K562 (cell line): ENCODE results near the gene ATL1. TPM values are rescaled to one million over a fixed set of nuclear protein-coding genes. Genes with fewer than 3 reads are reported as not detected.
A peak's percentile ranks its signal among the peaks of the same experiment; 100 is the strongest.

Experiments
- ATAC-seq: fragments of 200-7000 bp; cut with Tn5 transposase; 3 replicates; pipeline ENCODE4 v1.9.1; 2020; ENCODE audit warnings: moderate library complexity
- BruUV-seq: library from RNA; stranded (reverse); fragments of 400-500 nt; replicated peaks from 2 replicates; lab custom pipeline; 2021; lab: Mats Ljungman, UMichigan
- CTCF ChIA-PET: fragments of 300-600 bp; formaldehyde crosslinking; extraction: SDS; loops from one replicate; lab custom pipeline; 2021; ENCODE audit warnings: low intra/inter-chr PET ratio; lab: Yijun Ruan, JAX
- POLR2A ChIA-PET: fragments of 300-600, 350-650 bp; sonication (Branson Sonifier 250); formaldehyde crosslinking; extraction: SDS; loops from one replicate; lab custom pipeline; 2021; ENCODE audit warnings: antibody characterized with exemption, inconsistent platforms; lab: Yijun Ruan, JAX
- DNase-seq, 4 experiments: peaks; one replicate each; pipeline versions ENCODE4 v3.0.0 to v3.0.0-alpha.2; 2011 to 2018; ENCODE audit warnings: low spot score in 3 of 4, mixed read lengths in 3 of 4; ENCODE audit errors: extremely low read depth in 1 of 4
- FAIRE-seq: peaks from 2 replicates; lab custom pipeline; 2011; peaks lifted over from hg19 to GRCh38; lab: Jason Lieb, UNC
- H2AFZ ChIP-seq: 2 replicates; pipeline ENCODE4 v1.6.0; 2011; ENCODE audit warnings: low read depth, low read length, control low read depth, inconsistent platforms
- H3K27ac ChIP-seq: fragments of 200-600 bp; 3 replicates; pipeline ENCODE4 v1.8.0; 2011; ENCODE audit warnings: low read depth, mild to moderate bottlenecking, control low read depth, inconsistent platforms, low read length, moderate library complexity, mixed read lengths; ENCODE audit errors: extremely low read depth
- H3K27me3 ChIP-seq, 2 experiments: fragments of 300-600 bp in 1 of 2; 2 replicates in 1 of 2; 3 replicates in 1 of 2; pipeline versions ENCODE4 v1.6.0 to v1.8.0; 2011; ENCODE audit warnings: inconsistent platforms in 2 of 2, low read length in 2 of 2, mild to moderate bottlenecking in 1 of 2, mixed read lengths in 1 of 2, moderate library complexity in 1 of 2; ENCODE audit not compliant: control insufficient read depth in 2 of 2, insufficient read depth in 2 of 2
- H3K36me3 ChIP-seq: fragments of 300-600 bp; 3 replicates; pipeline ENCODE4 v1.8.0; 2011; ENCODE audit warnings: mild to moderate bottlenecking, low read length, inconsistent platforms; ENCODE audit not compliant: control insufficient read depth, insufficient read depth
- H3K4me1 ChIP-seq, 2 experiments: fragments of 200-600 bp in 1 of 2; replicated peaks in 1 of 2; 2 replicates in 1 of 2; 3 replicates in 1 of 2; pipeline versions ENCODE4 v1.5.1 to v1.8.0; 2011; ENCODE audit warnings: inconsistent platforms in 2 of 2, low read length in 2 of 2, mild to moderate bottlenecking in 1 of 2, mixed read lengths in 1 of 2, moderate library complexity in 1 of 2; ENCODE audit not compliant: control insufficient read depth in 2 of 2, insufficient read depth in 2 of 2
- H3K4me2 ChIP-seq: 2 replicates; pipeline ENCODE4 v1.6.1; 2011; ENCODE audit warnings: low read length, control low read depth, inconsistent platforms, mixed read lengths; ENCODE audit not compliant: insufficient read depth
- H3K4me3 ChIP-seq: fragments of 200-600 bp; sonication (generic), shearing (Covaris generic); 2 replicates; pipeline ENCODE4 v1.5.1; 2016; ENCODE audit warnings: control low read depth, inconsistent platforms
- H3K79me2 ChIP-seq: fragments of 200-600 bp; 3 replicates; pipeline ENCODE4 v1.8.0; 2011; ENCODE audit warnings: low read length, inconsistent platforms; ENCODE audit not compliant: control insufficient read depth, insufficient read depth
- H3K9ac ChIP-seq, 2 experiments: 2 replicates each; pipeline versions ENCODE4 v1.6.0 to v1.6.1; 2011; ENCODE audit warnings: low read depth in 2 of 2, low read length in 2 of 2, control low read depth in 1 of 2, inconsistent platforms in 1 of 2, mild to moderate bottlenecking in 1 of 2, mixed read lengths in 1 of 2; ENCODE audit not compliant: insufficient read depth in 1 of 2
- H3K9me1 ChIP-seq: one replicate; pipeline ENCODE4 v1.6.0; 2011; ENCODE audit warnings: inconsistent platforms, mild to moderate bottlenecking, low read length, moderate library complexity; ENCODE audit not compliant: control insufficient read depth, insufficient read depth
- H3K9me3 ChIP-seq: replicated peaks from 2 replicates; pipeline ENCODE4 v1.5.1; 2011; ENCODE audit warnings: low read depth, low read length, inconsistent platforms; ENCODE audit not compliant: control insufficient read depth, insufficient read depth
- H4K20me1 ChIP-seq: replicated peaks from 2 replicates; pipeline ENCODE4 v1.6.1; 2011; ENCODE audit warnings: low read length, inconsistent platforms, mixed read lengths; ENCODE audit not compliant: control insufficient read depth, insufficient read depth
- DMBX1 ChIP-seq: fragments of 250-450 bp; sonication (Bioruptor Pico); IDR thresholded peaks from 2 replicates; pipeline ENCODE4 v1.8.0; 2022; ENCODE audit warnings: inconsistent platforms, mild to moderate bottlenecking, moderate library complexity, borderline replicate concordance
- RAD21 ChIP-seq, 2 experiments: fragments of 250-450 bp in 1 of 2; fragments of 450-650 bp in 1 of 2; sonication (Bioruptor Pico) in 1 of 2; formaldehyde crosslinking in 1 of 2; IDR thresholded peaks in 1 of 2; conservative IDR thresholded peaks in 1 of 2; 2 replicates each; pipeline versions ENCODE4 v1.4.0 to v1.8.0; 2020 to 2022; ENCODE audit warnings: mild to moderate bottlenecking in 2 of 2, moderate library complexity in 1 of 2
- RBFOX2 ChIP-seq: fragments of 200-400 bp; formaldehyde crosslinking; IDR thresholded peaks from 2 replicates; pipeline ENCODE4 v1.6.1; 2017; ENCODE audit warnings: low read depth, mild to moderate bottlenecking, low read length, moderate library complexity
- SMC3 ChIP-seq: conservative IDR thresholded peaks from 2 replicates; pipeline ENCODE4 v1.6.1; 2011; ENCODE audit warnings: low read depth, low read length, improper control_type of control experiment; ENCODE audit not compliant: insufficient read depth
- WGBS: fragments of 100-300 bp; shearing (Covaris generic); methylation state at CpG from one replicate; pipeline ENCODE4 v1.1.6; 2016; ENCODE audit warnings: low coverage, mixed read lengths; ENCODE audit not compliant: insufficient coverage; ENCODE audit errors: missing lambda C conversion rate; 5-methylcytosine and 5-hydroxymethylcytosine counted together
- in situ Hi-C: fragments of 300-500 bp; cut with MboI; formaldehyde crosslinking; loops from 4 replicates; pipeline ENCODE4 v1.15.0; 2018; ENCODE audit warnings: inconsistent platforms, mixed read lengths
- intact Hi-C: fragments of 100-400 bp; cut with micrococcal nuclease; formaldehyde crosslinking; loops from 2 replicates; pipeline ENCODE4 v1.14.2; 2022
- polyA plus RNA-seq, 8 experiments: library from polyadenylated mRNA; depleted of rRNA in 4 of 8; stranded (reverse) in 5 of 8; unstranded in 3 of 8; fragments of >200 nt; fragmentation: Nextera tagmentation in 2 of 8; fragmentation: Illumina TruSeq in 1 of 8; extraction: Ambion mirVana in 2 of 8; extraction: Trizol in 1 of 8; gene quantifications; 2 replicates each; pipeline versions ENCODE4 v1.2.1 to v1.2.3, GENCODE V29; 2011 to 2014; ENCODE audit warnings: inconsistent platforms in 1 of 8, missing spikeins in 1 of 8
- total RNA-seq, 7 experiments: library from RNA; depleted of rRNA in 6 of 7; stranded (reverse); fragments of >200 nt in 6 of 7; fragmentation: Illumina TruSeq in 2 of 7; extraction: Trizol in 2 of 7; gene quantifications; 2 replicates each; pipeline versions ENCODE4 v1.2.1 to v1.2.3, GENCODE V29; 2011 to 2021; ENCODE audit warnings: low replicate concordance in 1 of 7
- TF ChIP-seq, protein P1 (sequence below): fragments of 200-600 bp; sonication (generic); IDR thresholded peaks from one replicate; pipeline ENCODE4 v1.6.1; 2012; ENCODE audit warnings: mild to moderate bottlenecking, low read depth, low read length, inconsistent platforms
- TF ChIP-seq, protein P2 (sequence below): fragments of 450-650 bp; IDR thresholded peaks from 2 replicates; pipeline ENCODE4 v1.6.1; 2016

ATL1 gene
- total and polyA plus RNA-seq, 9 of the 15 experiments (the other 6 are each of a cell fraction or from before 2014, with no cell fraction given), result 0.04 to 0.16 (median 0.07) TPM; not detected in 4

DNA sequence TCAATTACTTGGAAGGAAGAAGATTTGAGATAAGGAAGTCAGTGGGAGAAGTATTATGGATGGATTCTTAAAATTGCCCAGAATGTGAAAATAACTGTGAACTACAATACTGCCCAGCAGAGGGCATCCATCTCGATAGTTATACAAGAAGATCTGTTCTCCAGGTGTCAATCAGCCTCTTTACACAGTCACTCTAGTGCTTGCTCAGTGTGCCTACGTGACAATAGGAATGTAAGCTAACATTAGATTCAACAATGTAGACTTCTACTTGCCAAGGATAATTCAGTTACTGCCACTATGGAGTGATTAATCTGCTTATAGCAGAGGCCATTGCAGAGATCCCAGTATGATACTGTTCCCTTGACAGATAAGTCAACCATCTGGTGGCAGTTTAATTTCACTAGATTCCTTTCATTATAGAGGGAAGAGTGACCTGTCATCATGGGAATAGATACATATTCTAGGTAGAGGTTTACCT lies 17.0 kb upstream of the ATL1 start:
- POLR2A ChIA-PET, result no interaction called here
- TF ChIP-seq RBFOX2 (no peak), RAD21 (CRISPR knock-in tag; conservative IDR thresholded peaks at IDR 0.05 in 1 of 2, IDR thresholded peaks at IDR 0.05 in 1 of 2) (peak; percentile 21 to 53; a peak in 3 of 4 replicates), SMC3 (peak; percentile 33; the same call in 1 of the 2 replicates), DMBX1 (no peak)
- TF ChIP-seq, protein P1, sequence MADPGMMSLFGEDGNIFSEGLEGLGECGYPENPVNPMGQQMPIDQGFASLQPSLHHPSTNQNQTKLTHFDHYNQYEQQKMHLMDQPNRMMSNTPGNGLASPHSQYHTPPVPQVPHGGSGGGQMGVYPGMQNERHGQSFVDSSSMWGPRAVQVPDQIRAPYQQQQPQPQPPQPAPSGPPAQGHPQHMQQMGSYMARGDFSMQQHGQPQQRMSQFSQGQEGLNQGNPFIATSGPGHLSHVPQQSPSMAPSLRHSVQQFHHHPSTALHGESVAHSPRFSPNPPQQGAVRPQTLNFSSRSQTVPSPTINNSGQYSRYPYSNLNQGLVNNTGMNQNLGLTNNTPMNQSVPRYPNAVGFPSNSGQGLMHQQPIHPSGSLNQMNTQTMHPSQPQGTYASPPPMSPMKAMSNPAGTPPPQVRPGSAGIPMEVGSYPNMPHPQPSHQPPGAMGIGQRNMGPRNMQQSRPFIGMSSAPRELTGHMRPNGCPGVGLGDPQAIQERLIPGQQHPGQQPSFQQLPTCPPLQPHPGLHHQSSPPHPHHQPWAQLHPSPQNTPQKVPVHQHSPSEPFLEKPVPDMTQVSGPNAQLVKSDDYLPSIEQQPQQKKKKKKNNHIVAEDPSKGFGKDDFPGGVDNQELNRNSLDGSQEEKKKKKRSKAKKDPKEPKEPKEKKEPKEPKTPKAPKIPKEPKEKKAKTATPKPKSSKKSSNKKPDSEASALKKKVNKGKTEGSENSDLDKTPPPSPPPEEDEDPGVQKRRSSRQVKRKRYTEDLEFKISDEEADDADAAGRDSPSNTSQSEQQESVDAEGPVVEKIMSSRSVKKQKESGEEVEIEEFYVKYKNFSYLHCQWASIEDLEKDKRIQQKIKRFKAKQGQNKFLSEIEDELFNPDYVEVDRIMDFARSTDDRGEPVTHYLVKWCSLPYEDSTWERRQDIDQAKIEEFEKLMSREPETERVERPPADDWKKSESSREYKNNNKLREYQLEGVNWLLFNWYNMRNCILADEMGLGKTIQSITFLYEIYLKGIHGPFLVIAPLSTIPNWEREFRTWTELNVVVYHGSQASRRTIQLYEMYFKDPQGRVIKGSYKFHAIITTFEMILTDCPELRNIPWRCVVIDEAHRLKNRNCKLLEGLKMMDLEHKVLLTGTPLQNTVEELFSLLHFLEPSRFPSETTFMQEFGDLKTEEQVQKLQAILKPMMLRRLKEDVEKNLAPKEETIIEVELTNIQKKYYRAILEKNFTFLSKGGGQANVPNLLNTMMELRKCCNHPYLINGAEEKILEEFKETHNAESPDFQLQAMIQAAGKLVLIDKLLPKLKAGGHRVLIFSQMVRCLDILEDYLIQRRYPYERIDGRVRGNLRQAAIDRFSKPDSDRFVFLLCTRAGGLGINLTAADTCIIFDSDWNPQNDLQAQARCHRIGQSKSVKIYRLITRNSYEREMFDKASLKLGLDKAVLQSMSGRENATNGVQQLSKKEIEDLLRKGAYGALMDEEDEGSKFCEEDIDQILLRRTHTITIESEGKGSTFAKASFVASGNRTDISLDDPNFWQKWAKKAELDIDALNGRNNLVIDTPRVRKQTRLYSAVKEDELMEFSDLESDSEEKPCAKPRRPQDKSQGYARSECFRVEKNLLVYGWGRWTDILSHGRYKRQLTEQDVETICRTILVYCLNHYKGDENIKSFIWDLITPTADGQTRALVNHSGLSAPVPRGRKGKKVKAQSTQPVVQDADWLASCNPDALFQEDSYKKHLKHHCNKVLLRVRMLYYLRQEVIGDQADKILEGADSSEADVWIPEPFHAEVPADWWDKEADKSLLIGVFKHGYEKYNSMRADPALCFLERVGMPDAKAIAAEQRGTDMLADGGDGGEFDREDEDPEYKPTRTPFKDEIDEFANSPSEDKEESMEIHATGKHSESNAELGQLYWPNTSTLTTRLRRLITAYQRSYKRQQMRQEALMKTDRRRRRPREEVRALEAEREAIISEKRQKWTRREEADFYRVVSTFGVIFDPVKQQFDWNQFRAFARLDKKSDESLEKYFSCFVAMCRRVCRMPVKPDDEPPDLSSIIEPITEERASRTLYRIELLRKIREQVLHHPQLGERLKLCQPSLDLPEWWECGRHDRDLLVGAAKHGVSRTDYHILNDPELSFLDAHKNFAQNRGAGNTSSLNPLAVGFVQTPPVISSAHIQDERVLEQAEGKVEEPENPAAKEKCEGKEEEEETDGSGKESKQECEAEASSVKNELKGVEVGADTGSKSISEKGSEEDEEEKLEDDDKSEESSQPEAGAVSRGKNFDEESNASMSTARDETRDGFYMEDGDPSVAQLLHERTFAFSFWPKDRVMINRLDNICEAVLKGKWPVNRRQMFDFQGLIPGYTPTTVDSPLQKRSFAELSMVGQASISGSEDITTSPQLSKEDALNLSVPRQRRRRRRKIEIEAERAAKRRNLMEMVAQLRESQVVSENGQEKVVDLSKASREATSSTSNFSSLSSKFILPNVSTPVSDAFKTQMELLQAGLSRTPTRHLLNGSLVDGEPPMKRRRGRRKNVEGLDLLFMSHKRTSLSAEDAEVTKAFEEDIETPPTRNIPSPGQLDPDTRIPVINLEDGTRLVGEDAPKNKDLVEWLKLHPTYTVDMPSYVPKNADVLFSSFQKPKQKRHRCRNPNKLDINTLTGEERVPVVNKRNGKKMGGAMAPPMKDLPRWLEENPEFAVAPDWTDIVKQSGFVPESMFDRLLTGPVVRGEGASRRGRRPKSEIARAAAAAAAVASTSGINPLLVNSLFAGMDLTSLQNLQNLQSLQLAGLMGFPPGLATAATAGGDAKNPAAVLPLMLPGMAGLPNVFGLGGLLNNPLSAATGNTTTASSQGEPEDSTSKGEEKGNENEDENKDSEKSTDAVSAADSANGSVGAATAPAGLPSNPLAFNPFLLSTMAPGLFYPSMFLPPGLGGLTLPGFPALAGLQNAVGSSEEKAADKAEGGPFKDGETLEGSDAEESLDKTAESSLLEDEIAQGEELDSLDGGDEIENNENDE, result no peak
- TF ChIP-seq, protein P2, sequence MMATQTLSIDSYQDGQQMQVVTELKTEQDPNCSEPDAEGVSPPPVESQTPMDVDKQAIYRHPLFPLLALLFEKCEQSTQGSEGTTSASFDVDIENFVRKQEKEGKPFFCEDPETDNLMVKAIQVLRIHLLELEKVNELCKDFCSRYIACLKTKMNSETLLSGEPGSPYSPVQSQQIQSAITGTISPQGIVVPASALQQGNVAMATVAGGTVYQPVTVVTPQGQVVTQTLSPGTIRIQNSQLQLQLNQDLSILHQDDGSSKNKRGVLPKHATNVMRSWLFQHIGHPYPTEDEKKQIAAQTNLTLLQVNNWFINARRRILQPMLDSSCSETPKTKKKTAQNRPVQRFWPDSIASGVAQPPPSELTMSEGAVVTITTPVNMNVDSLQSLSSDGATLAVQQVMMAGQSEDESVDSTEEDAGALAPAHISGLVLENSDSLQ, result peak; percentile 93

More for the DNA sequence above, 17.0 kb upstream of the ATL1 start:
- intact Hi-C loops, result loop anchor here (2.0 kb wide), 1 partner anchor 230 kb away; no protein-coding TSS in a partner anchor
- no peaks in the 10 kb centered on the region for H3K36me3 ChIP-seq
- 0% methylated on average over 2 of the region's 2 CpGs for WGBS
- FAIRE-seq (peak; percentile 90), ATAC-seq (peak; percentile 77), DNase-seq (peak; percentile 23 to 48 (median 27))
- no peak overlapping the region for H3K27ac ChIP-seq
- H3K9me3 ChIP-seq, result no peaks in the 10 kb centered on the region
- BruUV-seq, result no TSS peak
- no peaks in the 10 kb centered on the region for H3K9me1 ChIP-seq
- no peaks in the 10 kb centered on the region for H3K4me1 ChIP-seq
- in situ Hi-C loops, result loop anchor here (5.0 to 25.0 kb wide), 2 partner anchors 234 to 681 kb away; partner anchors contain the start of gene NEMF
- H3K9ac ChIP-seq, result no peak overlapping the region
- no peaks in the 10 kb centered on the region for H3K79me2 ChIP-seq
- H3K27me3 ChIP-seq, result no peaks in the 10 kb centered on the region; a peak in 1 of 5 replicates
- no peak overlapping the region for H3K4me2 ChIP-seq
- H2AFZ ChIP-seq, result peak overlapping the region; percentile 51
- no peaks in the 10 kb centered on the region for H4K20me1 ChIP-seq
- H3K4me3 ChIP-seq, result no peak overlapping the region
- CTCF ChIA-PET, result no interaction called here
